HepG2 (cell line): ENCODE data around the gene SPTSSB. TPM values are rescaled to one million over a fixed set of nuclear protein-coding genes. Genes with fewer than 3 reads are reported as not detected.

ENCODE experiments used
- ATAC-seq: fragments of 200-7000 bp; cut with Tn5 transposase; 3 replicates; pipeline ENCODE4 v1.9.1; 2020; ENCODE audit warnings: mild to moderate bottlenecking, moderate library complexity
- BruUV-seq: library from RNA; stranded (reverse); fragments of 400-500 nt; replicated peaks from 2 replicates; lab custom pipeline; 2021; lab: Mats Ljungman, UMichigan
- CTCF ChIA-PET: fragments of 300-600 bp; formaldehyde crosslinking; extraction: SDS; loops from one replicate; lab custom pipeline; 2021; ENCODE audit warnings: low total read pairs, inconsistent platforms, low intra/inter-chr PET ratio; lab: Yijun Ruan, JAX
- POLR2A ChIA-PET: fragments of 350-600 bp; sonication (Branson Sonifier 250); formaldehyde crosslinking; loops from one replicate; lab custom pipeline; 2020; ENCODE audit warnings: antibody characterized with exemption, inconsistent platforms; lab: Yijun Ruan, JAX
- DNase-seq: peaks from one replicate; pipeline ENCODE4 v3.0.0-alpha.2; 2015; ENCODE audit warnings: low spot score
- FAIRE-seq: peaks from 3 replicates; lab custom pipeline; 2011; peaks lifted over from hg19 to GRCh38; lab: Jason Lieb, UNC
- H2AFZ ChIP-seq: one replicate; pipeline ENCODE4 v1.6.1; 2011; ENCODE audit warnings: low read length, inconsistent platforms
- H3K27ac ChIP-seq: fragments of 300-600 bp; 3 replicates; pipeline ENCODE4 v1.8.0; 2011; ENCODE audit warnings: mixed run types, mild to moderate bottlenecking, mixed read lengths, low read length, inconsistent platforms; ENCODE audit not compliant: insufficient read depth; ENCODE audit errors: extremely low read length
- H3K27me3 ChIP-seq, 2 experiments: fragments of 200-600 bp in 1 of 2; 2 replicates in 1 of 2; 3 replicates in 1 of 2; pipeline versions ENCODE4 v1.6.0 to v1.8.0; 2011; ENCODE audit warnings: low read length in 2 of 2, mild to moderate bottlenecking in 2 of 2, moderate library complexity in 2 of 2, inconsistent platforms in 1 of 2; ENCODE audit not compliant: insufficient read depth in 2 of 2, control insufficient read depth in 1 of 2
- H3K36me3 ChIP-seq, 2 experiments: fragments of 200-600 bp in 1 of 2; replicated peaks in 1 of 2; 2 replicates in 1 of 2; 3 replicates in 1 of 2; pipeline versions ENCODE4 v1.5.1 to v1.8.0; 2011; ENCODE audit warnings: low read length in 2 of 2, inconsistent platforms in 1 of 2; ENCODE audit not compliant: insufficient read depth in 2 of 2, control insufficient read depth in 1 of 2
- H3K4me1 ChIP-seq: 2 replicates; pipeline ENCODE4 v1.5.1; 2012; ENCODE audit warnings: low read length, inconsistent platforms; ENCODE audit not compliant: insufficient read depth
- H3K4me2 ChIP-seq: 2 replicates; pipeline ENCODE4 v1.6.0; 2011; ENCODE audit warnings: low read depth, low read length, inconsistent platforms
- H3K4me3 ChIP-seq, 3 experiments: fragments of 200-600 bp in 1 of 3; sonication (generic), shearing (Covaris generic) in 1 of 3; replicated peaks in 1 of 3; 2 replicates each; pipeline ENCODE4 v1.5.1; 2011 to 2016; ENCODE audit warnings: low read length in 3 of 3, inconsistent platforms in 2 of 3, low read depth in 2 of 3, mild to moderate bottlenecking in 2 of 3, control low read depth in 1 of 3, mixed read lengths in 1 of 3; ENCODE audit not compliant: insufficient read depth in 1 of 3
- H3K79me2 ChIP-seq: one replicate; pipeline ENCODE4 v1.6.1; 2011; ENCODE audit warnings: low read length, inconsistent platforms; ENCODE audit not compliant: insufficient read depth
- H3K9ac ChIP-seq: 2 replicates; pipeline ENCODE4 v1.6.0; 2011; ENCODE audit warnings: mild to moderate bottlenecking, low read depth, low read length, inconsistent platforms; ENCODE audit not compliant: insufficient read depth
- H3K9me3 ChIP-seq: 2 replicates; pipeline ENCODE4 v1.5.1; 2012; ENCODE audit warnings: mild to moderate bottlenecking, low read length
- H4K20me1 ChIP-seq: 2 replicates; pipeline ENCODE4 v1.6.0; 2011; ENCODE audit warnings: inconsistent platforms, mild to moderate bottlenecking, low read length, moderate library complexity; ENCODE audit not compliant: insufficient read depth
- FOXC1 ChIP-seq: sonication (generic); formaldehyde crosslinking; IDR thresholded peaks from 2 replicates; pipeline ENCODE4 v1.8.0; 2022; ENCODE audit warnings: mild to moderate bottlenecking, missing genetic modification reagents, borderline replicate concordance
- GATAD2A ChIP-seq: IDR thresholded peaks from 2 replicates; pipeline ENCODE4 v1.6.1; 2016
- NFKBIZ ChIP-seq: IDR thresholded peaks from 2 replicates; pipeline ENCODE4 v1.6.1; 2018; ENCODE audit warnings: missing genetic modification reagents, missing compliant biosample characterization
- PCBP2 ChIP-seq: fragments of 200-400 bp; formaldehyde crosslinking; optimal IDR thresholded peaks from 2 replicates; pipeline ENCODE3; 2018; ENCODE audit warnings: low read length, low read depth; ENCODE audit not compliant: poor library complexity, severe bottlenecking
- REL ChIP-seq: sonication (generic); formaldehyde crosslinking; conservative IDR thresholded peaks from 2 replicates; pipeline ENCODE4 v1.8.0; 2022; ENCODE audit warnings: mild to moderate bottlenecking, missing genetic modification reagents, moderate library complexity
- ZBTB1 ChIP-seq: sonication (generic); formaldehyde crosslinking; IDR thresholded peaks from 2 replicates; pipeline ENCODE4 v1.4.0; 2020; ENCODE audit warnings: missing genetic modification reagents, borderline replicate concordance
- ZNF790 ChIP-seq: sonication (generic); formaldehyde crosslinking; IDR thresholded peaks from 2 replicates; pipeline ENCODE4 v1.8.0; 2022; ENCODE audit warnings: missing genetic modification reagents, mild to moderate bottlenecking, borderline replicate concordance
- WGBS: methylation state at CpG from one replicate; pipeline ENCODE4 v1.1.6; 2017; ENCODE audit warnings: low lambda C conversion rate; 5-methylcytosine and 5-hydroxymethylcytosine counted together
- in situ Hi-C: cut with HindIII; loops from 2 replicates; pipeline ENCODE4 v1.10.0; 2017; ENCODE audit warnings: low pct_unique_long_range_greater_than_20kb; ENCODE audit not compliant: extremely low pct_ligation_motif_present
- intact Hi-C: fragments of 100-400 bp; cut with micrococcal nuclease; formaldehyde crosslinking; loops from one replicate; pipeline ENCODE4 v1.10.0; 2022; ENCODE audit not compliant: unreplicated experiment
- polyA plus RNA-seq, 8 experiments: library from polyadenylated mRNA; depleted of rRNA in 3 of 8; stranded (reverse) in 7 of 8; unstranded in 1 of 8; fragments of >200 nt; fragmentation: Illumina TruSeq in 4 of 8; extraction: Trizol in 4 of 8; gene quantifications; 2 replicates each; pipeline versions ENCODE4 v1.2.1 to v1.2.3, GENCODE V29; 2011 to 2016; ENCODE audit warnings: low read depth in 4 of 8, missing spikeins in 1 of 8, mixed read lengths in 1 of 8; ENCODE audit not compliant: insufficient read depth in 1 of 8
- total RNA-seq, 5 experiments: library from RNA; depleted of rRNA; stranded (reverse); fragments of >200 nt; fragmentation: Illumina TruSeq; extraction: Trizol; gene quantifications; 2 replicates each; pipeline ENCODE4 v1.2.3, GENCODE V29; 2016; ENCODE audit warnings: low read depth in 1 of 5
- TF ChIP-seq, protein P1 (sequence below): sonication (generic); formaldehyde crosslinking; IDR thresholded peaks from 2 replicates; pipeline ENCODE4 v1.4.0; 2020; ENCODE audit warnings: missing genetic modification reagents, borderline replicate concordance
- TF ChIP-seq, protein P2 (sequence below): IDR thresholded peaks from 2 replicates; pipeline ENCODE4 v1.4.0; 2020; ENCODE audit warnings: mild to moderate bottlenecking, missing genetic modification reagents
- TF ChIP-seq, protein P3 (sequence below): sonication (generic); formaldehyde crosslinking; IDR thresholded peaks from 2 replicates; pipeline ENCODE4 v1.4.0; 2020; ENCODE audit warnings: missing genetic modification reagents, mild to moderate bottlenecking, borderline replicate concordance
- TF ChIP-seq, protein P4 (sequence below): sonication (generic); formaldehyde crosslinking; IDR thresholded peaks from 2 replicates; pipeline ENCODE4 v1.9.0; 2021; ENCODE audit warnings: missing genetic modification reagents, borderline replicate concordance
- TF ChIP-seq, protein P5 (sequence below): sonication (generic); formaldehyde crosslinking; IDR thresholded peaks from 2 replicates; pipeline ENCODE4 v1.5.1; 2020; ENCODE audit warnings: missing genetic modification reagents, mild to moderate bottlenecking, borderline replicate concordance

SPTSSB gene
- total and polyA plus RNA-seq, 2 of the 13 experiments (the other 11 are each of a cell fraction or from before 2014, with no cell fraction given) = 0.51 to 2.4 TPM

DNA sequence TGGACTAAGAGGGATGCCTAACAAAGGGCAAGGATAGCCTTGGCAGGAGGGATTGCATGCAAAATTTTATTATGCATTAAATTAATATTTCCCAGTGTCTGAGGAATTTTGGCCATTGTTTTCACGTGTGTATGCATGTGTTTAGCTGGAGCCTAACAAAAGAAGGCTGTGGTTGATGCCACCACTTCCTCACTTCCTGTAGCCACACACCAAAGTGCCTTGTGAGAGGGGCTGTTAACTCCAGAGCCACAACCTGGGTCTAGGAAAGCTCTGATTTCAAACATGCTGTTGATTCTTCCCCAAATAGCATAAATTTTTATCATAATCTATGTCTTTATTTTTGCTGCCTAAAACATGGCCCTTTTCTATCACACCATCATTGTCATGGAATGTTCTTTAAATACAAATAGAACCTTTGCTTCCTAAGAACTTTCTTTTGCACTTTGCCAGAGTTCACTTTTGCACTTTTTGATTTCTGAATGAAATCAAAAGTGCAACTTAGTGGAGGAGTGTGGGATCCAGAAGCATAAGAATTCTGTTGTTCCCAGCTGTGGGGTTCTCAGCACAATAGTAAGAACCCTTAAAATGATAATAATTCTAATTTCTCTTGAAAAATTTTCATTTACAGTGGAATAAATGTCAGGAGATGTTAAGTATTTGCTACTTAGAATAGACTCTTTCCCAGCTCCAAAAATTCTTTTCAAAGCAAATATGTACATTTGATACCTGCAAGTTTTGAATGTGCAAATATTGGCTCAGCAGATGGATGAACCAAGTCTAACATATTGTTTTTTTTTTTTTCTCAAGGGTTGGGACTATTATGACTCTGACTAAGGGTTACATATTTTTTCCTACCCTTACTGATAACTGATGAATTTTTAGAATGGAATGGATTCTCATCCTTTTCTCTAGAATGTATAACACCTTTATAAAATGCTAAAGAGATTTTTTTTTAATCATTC, 35.6 kb upstream of the SPTSSB start:
- ATAC-seq (no peak), DNase-seq (no peak), FAIRE-seq (no peak)
- Histone ChIP-seq H3K4me1 (peaks cover 68% of the 10 kb centered on the region), H3K4me3 (no peak overlapping the region), H4K20me1 (no peaks in the 10 kb centered on the region), H3K27me3 (peaks cover 0 to 2% of the 10 kb centered on the region in 2 experiments; a peak in 2 of 5 replicates), H3K9ac (no peak overlapping the region), H3K4me2 (no peak overlapping the region), H2AFZ (no peak overlapping the region), H3K27ac (no peak overlapping the region), H3K36me3 (no peaks in the 10 kb centered on the region), H3K9me3 (no peaks in the 10 kb centered on the region), H3K79me2 (no peaks in the 10 kb centered on the region)
- WGBS = 0% methylated on average over 1 of the region's 1 CpG
- in situ Hi-C loops (loop anchor here (5.0 kb wide), 1 partner anchor 35 kb away; the partner anchor contains the start of gene SPTSSB), intact Hi-C loops (loop anchor here (5.0 kb wide), 2 partner anchors 35 to 310 kb away; partner anchors contain the start of gene SPTSSB)
- no TSS peak for BruUV-seq
- ChIA-PET POLR2A (no interaction called here), CTCF (interaction anchor here (0.8 kb wide), 1 partner anchor 101 kb away, joined by 3 read pairs; no protein-coding TSS in a partner anchor)
- TF ChIP-seq GATAD2A (CRISPR knock-in tag) (peak; percentile 54), REL (no peak), NFKBIZ (CRISPR knock-in tag) (no peak), FOXC1 (no peak), PCBP2 (no peak), ZBTB1 (CRISPR knock-in tag) (no peak), ZNF790 (CRISPR knock-in tag) (no peak)
- TF ChIP-seq, protein P1, sequence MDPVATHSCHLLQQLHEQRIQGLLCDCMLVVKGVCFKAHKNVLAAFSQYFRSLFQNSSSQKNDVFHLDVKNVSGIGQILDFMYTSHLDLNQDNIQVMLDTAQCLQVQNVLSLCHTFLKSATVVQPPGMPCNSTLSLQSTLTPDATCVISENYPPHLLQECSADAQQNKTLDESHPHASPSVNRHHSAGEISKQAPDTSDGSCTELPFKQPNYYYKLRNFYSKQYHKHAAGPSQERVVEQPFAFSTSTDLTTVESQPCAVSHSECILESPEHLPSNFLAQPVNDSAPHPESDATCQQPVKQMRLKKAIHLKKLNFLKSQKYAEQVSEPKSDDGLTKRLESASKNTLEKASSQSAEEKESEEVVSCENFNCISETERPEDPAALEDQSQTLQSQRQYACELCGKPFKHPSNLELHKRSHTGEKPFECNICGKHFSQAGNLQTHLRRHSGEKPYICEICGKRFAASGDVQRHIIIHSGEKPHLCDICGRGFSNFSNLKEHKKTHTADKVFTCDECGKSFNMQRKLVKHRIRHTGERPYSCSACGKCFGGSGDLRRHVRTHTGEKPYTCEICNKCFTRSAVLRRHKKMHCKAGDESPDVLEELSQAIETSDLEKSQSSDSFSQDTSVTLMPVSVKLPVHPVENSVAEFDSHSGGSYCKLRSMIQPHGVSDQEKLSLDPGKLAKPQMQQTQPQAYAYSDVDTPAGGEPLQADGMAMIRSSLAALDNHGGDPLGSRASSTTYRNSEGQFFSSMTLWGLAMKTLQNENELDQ (CRISPR knock-in tag) = no peak
- TF ChIP-seq, protein P2, sequence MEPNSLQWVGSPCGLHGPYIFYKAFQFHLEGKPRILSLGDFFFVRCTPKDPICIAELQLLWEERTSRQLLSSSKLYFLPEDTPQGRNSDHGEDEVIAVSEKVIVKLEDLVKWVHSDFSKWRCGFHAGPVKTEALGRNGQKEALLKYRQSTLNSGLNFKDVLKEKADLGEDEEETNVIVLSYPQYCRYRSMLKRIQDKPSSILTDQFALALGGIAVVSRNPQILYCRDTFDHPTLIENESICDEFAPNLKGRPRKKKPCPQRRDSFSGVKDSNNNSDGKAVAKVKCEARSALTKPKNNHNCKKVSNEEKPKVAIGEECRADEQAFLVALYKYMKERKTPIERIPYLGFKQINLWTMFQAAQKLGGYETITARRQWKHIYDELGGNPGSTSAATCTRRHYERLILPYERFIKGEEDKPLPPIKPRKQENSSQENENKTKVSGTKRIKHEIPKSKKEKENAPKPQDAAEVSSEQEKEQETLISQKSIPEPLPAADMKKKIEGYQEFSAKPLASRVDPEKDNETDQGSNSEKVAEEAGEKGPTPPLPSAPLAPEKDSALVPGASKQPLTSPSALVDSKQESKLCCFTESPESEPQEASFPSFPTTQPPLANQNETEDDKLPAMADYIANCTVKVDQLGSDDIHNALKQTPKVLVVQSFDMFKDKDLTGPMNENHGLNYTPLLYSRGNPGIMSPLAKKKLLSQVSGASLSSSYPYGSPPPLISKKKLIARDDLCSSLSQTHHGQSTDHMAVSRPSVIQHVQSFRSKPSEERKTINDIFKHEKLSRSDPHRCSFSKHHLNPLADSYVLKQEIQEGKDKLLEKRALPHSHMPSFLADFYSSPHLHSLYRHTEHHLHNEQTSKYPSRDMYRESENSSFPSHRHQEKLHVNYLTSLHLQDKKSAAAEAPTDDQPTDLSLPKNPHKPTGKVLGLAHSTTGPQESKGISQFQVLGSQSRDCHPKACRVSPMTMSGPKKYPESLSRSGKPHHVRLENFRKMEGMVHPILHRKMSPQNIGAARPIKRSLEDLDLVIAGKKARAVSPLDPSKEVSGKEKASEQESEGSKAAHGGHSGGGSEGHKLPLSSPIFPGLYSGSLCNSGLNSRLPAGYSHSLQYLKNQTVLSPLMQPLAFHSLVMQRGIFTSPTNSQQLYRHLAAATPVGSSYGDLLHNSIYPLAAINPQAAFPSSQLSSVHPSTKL (CRISPR knock-in tag) = peak; percentile 60; the same call in 1 of the 2 replicates
- TF ChIP-seq, protein P3, sequence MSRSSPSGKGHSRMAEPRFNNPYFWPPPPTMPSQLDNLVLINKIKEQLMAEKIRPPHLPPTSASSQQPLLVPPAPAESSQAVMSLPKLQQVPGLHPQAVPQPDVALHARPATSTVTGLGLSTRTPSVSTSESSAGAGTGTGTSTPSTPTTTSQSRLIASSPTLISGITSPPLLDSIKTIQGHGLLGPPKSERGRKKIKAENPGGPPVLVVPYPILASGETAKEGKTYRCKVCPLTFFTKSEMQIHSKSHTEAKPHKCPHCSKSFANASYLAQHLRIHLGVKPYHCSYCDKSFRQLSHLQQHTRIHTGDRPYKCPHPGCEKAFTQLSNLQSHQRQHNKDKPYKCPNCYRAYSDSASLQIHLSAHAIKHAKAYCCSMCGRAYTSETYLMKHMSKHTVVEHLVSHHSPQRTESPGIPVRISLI (CRISPR knock-in tag) = peak; percentile 53; the same call in 1 of the 2 replicates
- TF ChIP-seq, protein P4, sequence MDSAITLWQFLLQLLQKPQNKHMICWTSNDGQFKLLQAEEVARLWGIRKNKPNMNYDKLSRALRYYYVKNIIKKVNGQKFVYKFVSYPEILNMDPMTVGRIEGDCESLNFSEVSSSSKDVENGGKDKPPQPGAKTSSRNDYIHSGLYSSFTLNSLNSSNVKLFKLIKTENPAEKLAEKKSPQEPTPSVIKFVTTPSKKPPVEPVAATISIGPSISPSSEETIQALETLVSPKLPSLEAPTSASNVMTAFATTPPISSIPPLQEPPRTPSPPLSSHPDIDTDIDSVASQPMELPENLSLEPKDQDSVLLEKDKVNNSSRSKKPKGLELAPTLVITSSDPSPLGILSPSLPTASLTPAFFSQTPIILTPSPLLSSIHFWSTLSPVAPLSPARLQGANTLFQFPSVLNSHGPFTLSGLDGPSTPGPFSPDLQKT (CRISPR knock-in tag) = no peak
- TF ChIP-seq, protein P5, sequence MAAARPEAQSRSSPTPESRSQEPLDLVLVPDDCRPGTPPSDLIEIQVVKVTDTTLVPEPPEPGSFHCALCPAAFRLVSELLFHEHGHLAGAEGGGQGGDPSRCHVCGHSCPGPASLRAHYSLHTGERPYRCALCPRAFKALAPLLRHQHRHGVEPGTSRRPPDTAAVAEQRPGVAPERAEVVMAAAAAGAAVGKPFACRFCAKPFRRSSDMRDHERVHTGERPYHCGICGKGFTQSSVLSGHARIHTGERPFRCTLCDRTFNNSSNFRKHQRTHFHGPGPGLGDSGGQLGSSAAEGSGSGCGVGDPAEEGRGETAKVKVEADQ (CRISPR knock-in tag) = no peak
